ENCODE data around the gene SLC4A4.

Gene SLC4A4

DNA sequence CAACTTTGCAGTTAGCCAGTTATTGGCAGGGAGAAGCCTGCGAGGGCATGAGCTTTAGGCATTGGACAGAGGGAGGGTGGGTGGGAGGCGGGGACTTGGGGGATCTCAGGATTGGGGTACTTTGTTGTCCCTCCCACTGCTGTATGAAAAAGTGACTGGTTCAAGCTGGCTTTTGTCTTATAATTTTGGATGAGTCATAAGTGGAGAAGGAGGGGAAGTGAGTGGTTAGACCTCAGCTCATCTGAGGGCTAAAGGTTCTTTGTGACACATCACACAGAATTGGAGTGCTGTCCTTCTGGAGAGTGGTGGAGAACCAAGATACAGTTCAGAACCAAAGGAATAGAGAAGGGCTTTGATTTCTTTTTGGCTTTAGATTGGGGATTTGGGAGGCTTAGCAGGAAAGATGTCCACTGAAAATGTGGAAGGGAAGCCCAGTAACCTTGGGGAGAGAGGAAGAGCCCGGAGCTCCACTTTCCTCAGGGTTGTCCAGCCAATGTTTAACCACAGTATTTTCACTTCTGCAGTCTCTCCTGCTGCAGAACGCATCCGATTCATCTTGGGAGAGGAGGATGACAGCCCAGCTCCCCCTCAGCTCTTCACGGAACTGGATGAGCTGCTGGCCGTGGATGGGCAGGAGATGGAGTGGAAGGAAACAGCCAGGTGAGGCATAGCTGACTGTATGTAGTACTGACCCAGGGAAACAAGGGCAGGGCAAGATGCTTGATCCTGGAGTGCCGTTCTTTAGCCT lies at the start of gene SLC4A4:
Gene SLC4A4 (plus strand): TSS at position 175 of the 748 bp plus-strand sequence.
- no peak for DNase-seq

DNA sequence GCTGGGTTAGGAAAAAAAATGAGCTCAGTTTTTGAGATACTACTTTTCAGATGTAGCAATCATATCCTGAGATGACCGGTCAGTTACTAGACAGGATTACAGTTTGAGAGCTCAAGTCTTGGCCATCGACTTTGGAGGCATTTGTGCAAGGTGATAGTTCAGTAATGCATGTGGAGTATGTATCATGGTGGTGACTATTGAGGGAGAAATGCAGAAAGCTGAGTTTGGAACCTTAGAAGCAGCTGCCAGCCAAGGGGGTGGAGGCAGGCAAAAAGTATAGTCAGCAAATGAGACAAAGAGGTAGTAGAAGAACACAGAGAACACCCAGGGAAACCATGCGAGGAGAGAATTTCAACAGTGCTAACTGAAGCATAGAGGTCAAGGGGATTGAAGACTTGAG lies 48.7 kb upstream of the SLC4A4 start:
- no peak for DNase-seq

DNA sequence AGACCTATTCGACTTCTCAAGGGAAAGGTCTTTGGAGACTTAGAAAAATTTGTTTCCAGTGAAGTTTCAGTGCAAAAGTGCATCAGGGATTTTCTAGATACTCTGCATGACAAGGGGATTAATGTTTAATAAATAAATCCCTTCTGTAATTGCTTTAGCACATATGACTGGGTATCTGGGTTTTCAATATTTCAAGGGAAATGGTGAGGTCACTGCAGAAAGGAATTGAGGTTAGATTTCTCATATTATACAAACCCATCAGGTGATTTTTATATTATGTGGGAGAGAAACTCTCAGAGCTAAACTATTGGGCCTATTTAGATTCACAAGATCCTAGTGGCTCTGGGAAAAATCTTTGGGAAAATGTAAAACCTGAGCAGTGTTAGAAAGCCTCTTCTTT lies 48.3 kb upstream of the SLC4A4 start:
- no peak for DNase-seq

DNA sequence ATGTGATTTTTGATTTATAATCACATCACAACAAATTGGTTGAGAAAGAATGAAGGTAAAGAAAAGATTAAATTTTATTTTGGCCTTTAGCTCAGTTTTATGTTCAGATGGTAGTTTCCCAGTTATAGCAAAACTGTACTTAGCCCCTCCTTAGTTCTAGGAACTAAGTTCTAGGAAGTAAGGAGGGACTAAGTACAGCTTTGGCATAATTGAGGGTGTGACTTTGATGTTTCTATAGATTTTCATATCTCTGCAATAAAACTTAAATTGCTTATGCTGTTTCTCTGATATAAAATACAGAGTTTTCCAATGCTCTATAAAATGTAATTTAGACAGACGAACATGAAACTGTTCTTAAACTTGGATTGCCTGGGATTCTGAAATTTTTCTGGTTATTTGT lies 46.6 kb upstream of the SLC4A4 start:
- no peak for DNase-seq

DNA sequence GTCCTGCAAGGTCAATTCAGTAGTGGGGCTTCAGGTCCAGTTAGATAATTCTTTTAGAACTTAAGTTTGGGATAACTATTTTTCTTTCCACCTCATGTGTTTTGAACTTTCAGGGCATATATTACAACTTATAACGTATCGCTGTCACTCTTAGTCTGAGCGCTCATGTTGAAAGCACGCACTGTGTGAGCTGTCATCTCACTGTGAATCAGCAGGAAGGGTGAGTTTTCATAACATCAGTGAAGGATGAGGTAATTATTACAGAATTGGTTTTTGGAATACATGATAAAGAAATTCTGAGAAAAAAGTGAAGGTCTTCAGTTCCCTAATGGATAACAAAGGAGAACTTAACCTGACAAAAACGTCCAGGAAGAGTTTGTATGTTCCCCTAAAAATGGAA lies 45.1 kb upstream of the SLC4A4 start:
- no peak for DNase-seq

DNA sequence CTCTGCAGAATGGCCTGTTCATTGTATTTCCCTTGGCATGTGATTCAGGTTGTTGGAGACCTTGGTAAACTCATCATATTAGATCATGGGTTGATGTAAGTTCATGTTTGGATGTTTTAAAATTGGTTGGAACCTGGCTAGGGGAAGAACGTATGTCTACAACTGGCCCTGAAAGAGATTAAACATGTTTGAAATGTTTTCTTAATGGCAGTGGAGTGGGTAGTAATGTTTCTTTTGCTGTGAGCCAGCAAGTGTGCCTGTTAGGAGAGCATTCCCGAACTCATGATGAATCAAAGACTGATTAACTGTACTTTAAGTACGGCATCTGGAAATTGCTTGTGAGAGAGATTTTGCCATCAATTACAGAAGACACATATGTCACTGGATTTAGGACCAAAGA lies 44.5 kb upstream of the SLC4A4 start:
- DNase-seq = no peak

DNA sequence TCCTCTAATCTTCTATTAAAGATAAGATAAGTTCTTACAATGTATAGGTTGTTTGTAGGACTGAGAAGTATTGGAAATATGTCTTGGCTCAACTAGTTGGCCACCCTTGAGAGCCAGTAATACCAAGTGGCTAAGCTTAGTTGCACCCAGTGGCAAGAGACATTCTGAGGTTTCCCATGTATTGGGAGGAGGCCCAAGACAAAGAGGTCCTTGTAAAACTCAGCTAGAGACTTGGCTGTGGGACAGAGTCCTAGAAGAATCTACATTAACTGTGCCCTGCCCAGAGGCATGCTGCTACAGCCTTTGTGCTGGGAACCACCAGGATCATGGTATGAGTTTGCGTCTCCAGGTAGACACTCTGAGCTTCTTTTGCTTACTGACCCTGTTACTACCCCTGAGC lies 41.9 kb upstream of the SLC4A4 start:
- DNase-seq = no peak

DNA sequence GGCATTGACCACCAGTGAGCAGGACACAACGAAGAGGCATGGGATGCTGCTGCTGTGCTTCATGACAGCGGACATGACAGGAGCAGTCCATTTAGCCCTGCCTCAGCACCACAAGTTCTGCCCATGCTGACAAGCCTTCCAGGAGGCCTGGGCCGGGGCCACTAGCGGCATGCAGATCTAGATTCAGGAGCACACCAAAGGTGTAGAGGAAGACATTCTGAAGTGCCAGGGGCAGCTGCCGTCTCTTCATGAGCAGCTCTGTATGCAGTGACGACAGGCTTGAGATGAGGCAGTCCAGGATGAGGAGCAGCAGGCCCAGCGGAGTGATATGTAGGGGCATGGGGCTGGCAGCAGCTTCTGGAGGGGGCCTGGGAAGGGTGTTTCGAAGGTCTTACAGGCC lies 38.5 kb upstream of the SLC4A4 start:
- no peak for DNase-seq

DNA sequence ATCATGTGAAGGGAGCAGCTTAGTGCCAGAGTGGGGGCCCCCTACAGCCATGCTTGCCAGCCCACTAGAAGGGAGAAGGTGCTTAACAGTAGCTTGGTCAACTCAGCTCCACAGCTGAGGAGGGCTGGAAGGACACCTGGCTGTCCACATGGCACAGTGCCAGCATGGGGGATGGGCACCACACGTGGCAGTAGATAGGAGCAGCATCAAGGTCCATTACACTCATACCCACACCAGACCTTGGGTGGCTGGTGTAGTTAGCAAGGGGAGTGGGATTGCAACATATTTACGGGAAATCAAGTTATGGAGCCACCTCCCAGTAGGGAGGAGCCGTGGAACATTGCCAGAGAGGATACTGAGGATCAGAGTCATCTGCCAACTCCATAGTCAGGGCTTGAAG lies 37.9 kb upstream of the SLC4A4 start:
- DNase-seq = no peak

DNA sequence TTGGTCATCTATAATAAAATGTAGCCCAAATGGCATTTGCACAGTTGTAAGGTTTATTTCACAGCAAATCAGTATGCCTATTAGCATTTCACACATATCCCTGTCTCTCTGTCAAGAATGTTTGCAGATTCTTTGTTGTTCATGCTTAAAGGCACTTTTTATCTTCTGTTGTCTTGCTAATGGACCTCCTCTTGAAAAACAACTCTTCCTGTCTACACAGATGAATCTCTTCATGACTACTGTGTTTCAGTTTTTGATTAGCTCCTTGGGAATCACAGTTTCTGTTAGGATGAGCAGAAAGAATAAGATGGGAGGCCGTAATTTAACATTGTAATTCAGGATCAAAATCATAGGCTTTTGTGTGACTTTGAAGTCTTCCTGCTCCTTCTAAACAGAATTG lies 35.5 kb upstream of the SLC4A4 start:
- DNase-seq = no peak

DNA sequence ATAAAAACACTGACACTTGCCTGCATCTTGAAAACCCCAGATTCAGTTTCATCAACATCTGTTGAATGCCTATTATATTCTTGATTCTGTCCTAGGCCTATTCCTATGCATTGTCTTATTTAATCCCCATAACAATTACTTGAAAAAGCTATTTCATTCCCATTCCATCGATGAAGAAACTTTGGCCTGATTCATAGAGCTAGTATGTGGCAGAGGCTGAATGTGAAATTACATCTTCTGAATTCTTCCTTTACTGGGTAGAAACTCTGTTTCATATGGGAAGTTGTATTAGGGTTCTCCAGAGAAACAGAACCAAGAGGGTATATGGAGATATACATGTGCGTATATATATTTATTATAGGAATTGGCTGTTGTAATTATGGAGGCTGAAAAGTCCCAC lies 35.0 kb upstream of the SLC4A4 start:
- no peak for DNase-seq

DNA sequence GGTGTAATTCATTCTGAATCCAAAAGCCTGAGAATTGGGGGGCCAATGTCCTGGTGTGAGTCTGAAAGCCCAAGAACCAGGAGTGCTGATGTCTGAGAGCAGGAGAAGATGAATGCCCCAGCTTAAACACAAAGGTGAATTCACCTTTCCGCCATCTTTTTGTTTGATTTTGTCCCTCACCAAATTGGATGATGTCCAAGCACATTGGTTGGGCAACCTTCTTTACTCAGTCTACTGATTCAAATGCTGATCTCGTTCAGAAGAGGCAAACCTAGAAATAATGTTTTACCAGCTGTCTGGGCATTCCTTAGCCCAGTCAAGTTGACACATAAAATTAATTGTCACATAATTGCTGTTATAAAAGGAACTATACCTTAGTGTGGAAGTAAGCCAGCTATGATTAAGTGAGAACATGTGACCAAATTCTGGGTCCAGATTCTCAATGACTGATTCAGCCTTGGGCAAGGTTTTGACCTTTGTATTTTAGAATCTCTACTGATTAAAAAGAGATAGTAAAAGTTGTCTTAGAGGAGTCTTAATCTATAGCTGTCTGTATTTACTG lies 34.5 kb upstream of the SLC4A4 start:
- DNase-seq = no peak

DNA sequence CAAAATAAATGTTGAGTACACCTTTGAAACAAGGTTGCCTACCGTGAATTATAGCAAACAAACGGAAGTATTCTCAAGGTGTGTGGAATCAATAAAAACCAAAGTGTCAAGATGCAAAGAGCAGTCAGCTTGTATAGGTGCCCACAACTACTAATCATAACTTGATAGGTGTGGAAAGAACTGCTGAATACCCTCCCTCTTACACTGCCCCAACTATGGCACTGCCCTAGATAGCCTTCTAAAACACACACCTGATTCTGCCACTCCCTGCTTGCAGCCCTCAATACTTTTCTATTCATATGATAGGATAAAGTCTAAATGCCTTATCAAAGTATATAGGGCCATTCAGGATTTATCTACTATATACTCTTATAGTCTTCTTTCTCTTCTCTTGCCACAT lies 31.1 kb upstream of the SLC4A4 start:
- DNase-seq = no peak

DNA sequence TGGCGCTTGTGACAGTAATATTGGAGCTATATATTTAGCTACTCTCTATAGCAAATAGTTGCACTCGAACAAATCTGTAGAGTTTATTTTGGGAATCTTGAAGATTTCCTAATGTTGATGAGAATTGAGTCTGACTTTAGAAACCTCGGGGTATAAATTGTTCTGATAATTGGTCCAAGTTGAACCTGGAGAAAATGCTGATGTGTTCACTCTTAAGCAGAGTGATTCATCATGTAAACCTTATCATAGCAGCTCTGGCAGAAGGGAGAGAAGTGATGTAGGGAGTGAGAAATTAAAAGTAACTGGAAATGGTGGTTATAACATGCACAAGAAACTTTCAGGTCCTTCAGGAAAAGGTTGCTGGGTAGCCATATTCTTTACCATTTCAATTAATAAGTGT lies 16.4 kb upstream of the SLC4A4 start:
- DNase-seq = no peak

DNA sequence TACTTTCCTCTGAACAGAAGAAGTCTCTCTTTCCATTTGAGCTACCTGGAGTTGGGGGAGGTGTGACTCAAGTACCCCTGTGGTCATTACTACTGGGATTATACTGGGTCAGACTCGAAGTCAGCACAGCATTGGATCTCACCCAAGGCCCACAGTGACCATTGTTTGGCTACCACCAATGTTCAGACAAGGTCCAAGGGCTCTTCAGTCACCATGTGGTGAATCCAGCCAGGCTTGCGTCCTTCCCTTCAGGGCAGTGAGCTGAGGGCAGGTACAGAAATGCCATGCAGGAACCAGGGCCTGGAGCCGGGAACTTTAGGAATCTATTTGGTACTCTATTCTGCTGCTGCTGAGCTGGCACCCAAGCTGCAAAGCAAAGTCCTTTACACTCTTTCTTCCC lies 5.5 kb upstream of the SLC4A4 start:
- DNase-seq = no peak

DNA sequence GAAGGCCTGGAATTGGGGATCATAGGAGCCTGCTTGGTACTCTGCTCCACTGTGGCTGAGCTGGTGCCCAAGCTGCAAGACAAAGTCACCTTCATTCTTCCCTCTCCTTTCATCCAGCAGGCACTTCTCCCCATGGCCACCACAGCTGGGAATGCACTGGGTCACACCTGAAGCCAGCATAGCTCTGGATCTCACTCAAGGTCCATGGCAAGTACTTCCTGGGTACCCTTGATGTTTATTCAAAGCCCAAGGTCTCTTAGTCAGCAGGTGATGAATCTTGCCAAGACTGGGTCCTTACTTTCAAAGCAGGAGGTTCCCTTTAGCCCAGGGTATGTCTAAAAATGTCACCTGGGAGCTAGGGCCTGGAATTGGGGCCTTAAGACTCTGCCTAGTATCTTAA lies 4.9 kb upstream of the SLC4A4 start:
- no peak for DNase-seq

DNA sequence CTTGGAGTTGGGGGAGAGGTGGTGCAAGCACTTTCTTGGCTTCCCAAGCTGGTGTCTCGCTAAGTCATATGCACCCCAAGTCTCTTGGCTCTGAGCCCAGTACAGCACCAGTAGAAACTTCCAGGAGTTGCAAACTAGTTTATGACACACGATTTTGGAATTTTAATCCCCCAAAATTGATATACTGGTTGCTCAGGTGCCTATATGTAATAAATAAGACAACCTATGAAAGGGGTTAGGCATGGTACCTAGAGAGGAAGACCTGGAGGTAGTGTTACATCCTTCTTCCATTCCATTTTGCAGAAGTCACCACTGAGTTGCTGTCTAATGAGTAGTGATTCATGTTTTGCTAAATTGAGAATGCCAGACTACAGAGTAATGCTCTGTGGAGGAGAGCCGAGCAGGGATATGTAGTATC lies 4.3 kb upstream of the SLC4A4 start:
- DNase-seq = no peak

DNA sequence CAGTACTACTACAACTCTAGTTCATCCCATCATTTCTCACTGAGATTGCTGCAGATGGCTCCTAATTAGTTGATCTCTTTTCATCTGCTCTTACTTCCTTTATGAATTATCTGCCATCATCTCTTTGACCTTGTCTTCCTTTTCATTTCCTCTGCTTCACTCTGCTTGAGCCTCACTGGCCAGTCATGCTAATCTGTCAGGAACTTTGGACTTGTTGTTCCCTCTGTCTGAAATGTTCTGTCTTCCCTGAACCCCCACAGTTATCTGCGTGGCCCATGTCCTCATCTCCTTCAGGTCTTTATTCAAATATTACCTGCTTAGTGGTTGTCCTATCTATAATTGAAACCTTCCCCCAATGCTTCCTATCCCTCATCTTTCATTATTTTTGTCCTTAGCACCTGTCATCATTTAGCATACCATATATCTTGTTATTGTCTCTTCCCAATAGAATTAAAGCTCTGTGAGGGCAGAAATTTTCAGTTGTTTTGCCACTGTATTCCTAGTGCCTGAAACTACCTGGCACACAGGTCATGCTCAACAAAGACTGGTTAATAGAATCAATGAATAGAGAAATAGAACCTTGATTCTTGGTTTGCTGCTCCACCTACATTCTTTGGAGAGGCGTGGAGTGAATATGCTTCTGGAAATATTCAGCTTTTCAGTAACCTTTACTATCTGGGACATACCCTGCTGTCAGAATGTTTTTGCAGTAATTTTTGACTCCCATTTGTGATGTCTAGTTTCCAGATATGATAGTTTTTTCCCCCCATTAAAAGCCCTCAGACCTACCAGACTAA lies 5.0 kb downstream of the SLC4A4 start:
- no peak for DNase-seq

DNA sequence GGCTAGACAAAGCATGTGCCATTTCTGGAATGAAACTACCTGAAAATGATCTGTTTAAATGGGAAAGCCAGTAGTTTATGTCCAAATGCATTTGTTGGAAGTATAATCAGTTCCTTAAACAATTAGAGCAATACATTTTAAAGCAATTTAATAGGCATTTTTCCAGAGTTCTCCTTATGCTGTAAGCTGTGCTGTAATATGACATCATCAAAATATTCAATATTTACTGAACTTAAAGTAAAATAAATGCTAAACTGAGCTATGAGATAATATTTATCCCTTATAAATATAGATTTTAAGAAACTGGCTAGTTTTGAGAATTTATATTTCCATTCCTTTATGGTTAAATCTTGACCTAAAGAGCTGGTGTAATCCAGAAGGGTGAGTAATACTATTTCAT lies 7.9 kb downstream of the SLC4A4 start:
- DNase-seq = no peak

DNA sequence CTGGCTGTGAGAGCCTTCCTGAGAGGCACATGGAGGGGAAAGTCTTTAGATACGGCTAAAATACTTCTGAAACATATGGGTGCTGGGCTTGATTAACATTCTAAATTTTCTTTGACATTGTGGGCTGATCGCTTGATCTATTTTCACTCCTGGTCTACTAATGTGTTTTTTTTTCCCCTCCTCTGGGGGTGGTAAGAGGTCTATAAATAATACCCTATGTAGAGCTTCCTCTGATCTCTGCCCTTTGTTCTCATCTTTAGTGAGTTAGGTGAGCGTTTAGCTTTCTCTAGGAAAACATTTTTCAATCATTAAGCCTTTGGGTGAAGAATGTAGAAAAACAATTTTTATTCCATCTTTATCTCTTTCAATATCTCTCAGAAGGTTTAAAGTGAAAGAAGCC lies 9.8 kb downstream of the SLC4A4 start:
- DNase-seq = no peak

DNA sequence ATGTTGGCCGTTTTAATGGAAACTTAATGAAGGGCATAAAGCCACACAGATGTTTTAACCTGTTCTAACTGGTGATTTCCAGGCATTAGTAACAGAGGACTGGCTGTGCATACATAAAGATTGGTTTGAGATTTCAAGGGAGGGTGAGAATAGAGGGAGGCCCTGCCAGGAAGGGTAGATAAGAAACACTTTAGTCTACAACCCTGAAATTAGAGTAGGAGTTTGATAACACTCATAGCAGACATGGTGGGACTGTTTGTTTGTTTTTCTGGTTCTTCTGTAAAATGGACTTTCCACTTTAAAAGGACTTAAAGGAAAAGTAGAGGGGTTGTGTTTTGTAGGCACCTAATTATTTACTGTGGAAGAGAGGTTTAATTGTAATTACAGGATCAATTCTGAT lies 16.2 kb downstream of the SLC4A4 start:
- no peak for DNase-seq

DNA sequence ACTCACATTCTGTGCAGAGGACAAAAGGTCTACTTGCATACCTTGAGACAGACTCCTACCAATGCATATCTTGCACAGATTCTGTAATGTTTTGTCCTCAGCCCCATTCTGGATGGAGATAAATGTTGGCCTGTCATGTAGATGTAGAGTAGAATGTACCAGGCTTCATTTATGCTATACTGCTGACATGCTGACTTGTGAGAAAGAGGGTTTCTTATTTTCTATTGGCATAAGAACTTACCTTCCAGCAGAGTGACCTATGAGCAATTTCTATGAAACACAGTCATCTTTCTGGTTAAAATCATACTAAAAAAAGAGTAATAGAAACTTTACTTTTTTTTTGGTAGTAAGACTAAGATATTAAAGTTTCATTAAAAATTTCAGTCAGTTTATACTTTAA lies 17.2 kb downstream of the SLC4A4 start:
- no peak for DNase-seq

DNA sequence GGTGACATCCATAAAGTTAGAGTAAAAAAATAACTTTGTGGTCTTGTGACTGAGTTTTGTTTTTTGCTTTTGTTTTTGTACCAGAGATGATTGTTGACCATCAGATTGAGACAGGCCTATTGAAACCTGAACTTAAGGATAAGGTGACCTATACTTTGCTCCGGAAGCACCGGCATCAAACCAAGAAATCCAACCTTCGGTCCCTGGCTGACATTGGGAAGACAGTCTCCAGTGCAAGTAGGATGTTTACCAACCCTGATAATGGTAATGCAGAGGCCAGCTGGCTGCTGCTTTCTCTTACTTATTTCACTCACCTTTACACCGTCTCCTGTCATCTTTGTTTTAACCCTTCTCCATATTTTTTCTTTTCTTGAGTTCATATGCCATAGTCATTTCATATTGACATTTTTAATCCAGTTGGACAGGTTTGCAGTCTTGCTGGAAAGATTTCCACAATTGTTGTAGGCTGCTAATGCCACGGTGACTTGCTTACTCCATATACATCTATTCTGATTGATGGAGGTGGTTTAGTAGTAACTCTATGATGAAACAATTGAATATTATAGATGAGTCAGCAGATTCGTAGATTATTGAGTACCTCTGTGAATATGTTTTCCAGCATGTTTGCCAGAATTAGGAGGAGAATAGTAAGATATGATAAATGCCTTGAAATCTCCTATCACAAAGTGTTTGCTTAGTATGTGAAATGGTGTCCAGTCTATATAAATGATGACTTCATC lies 18.3 kb downstream of the SLC4A4 start:
- no peak for DNase-seq

DNA sequence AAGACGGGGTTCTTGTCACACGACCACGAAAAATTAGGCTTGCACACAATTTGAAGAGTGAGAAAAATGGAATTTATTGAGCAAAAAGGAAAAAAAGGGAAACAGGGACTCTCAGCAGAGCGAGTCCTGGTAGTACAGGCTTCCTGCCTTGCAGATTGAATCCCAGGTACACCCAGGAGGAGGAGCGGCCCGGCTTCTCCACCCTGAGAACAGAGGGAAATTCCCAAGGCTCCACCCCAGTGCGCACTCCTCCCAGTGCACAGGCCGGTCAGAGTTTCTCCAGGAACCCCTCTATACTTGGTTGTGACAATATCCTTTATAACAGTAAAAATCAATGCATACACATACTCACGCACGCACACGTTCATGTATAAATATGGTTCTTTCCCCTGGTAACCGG lies 22.0 kb downstream of the SLC4A4 start:
- DNase-seq = no peak
